Measurements from ENCODE around the gene MTHFD1L. TPM values are rescaled to one million over a fixed set of nuclear protein-coding genes. Genes with fewer than 3 reads are reported as not detected.

MTHFD1L gene
- total RNA-seq, 2 donors from 2014 or later: 4.1 to 12.2 TPM

- no peak for TF ChIP-seq CTCF (IDR thresholded peaks at IDR 0.05)
- Histone ChIP-seq H3K9me3 (no peaks in the 10 kb centered on the region), H3K27me3 (no peaks in the 10 kb centered on the region), H3K4me1 (peaks cover 0 to 12% of the 10 kb centered on the region in 2 donors), H3K27ac (no peak overlapping the region), H3K4me3 (no peak overlapping the region), H3K36me3 (no peaks in the 10 kb centered on the region)
- DNase-seq (ENCODE audit: low spot score): no peak
These were observed 8.7 kb downstream of the MTHFD1L start for GRCh38 chr6:150874179-150874578.

- no peak for TF ChIP-seq CTCF (IDR thresholded peaks at IDR 0.05)
These were observed 10.3 kb downstream of the MTHFD1L start for GRCh38 chr6:150875841-150876240.

GRCh38 chr6:150876598-150876997, 11.1 kb downstream of the MTHFD1L start:
- DNase-seq (ENCODE audit: low spot score): peak; percentile 75
- TF ChIP-seq CTCF (IDR thresholded peaks at IDR 0.05): peak in 1 of 2 donors; percentile 56
- Histone ChIP-seq H3K9me3 (no peaks in the 10 kb centered on the region), H3K4me1 (peaks cover 0 to 14% of the 10 kb centered on the region in 2 donors), H3K27me3 (no peaks in the 10 kb centered on the region), H3K27ac (peak overlapping the region; percentile 26 to 51), H3K36me3 (no peaks in the 10 kb centered on the region), H3K4me3 (no peak overlapping the region)

More at GRCh38 chr6:150875841-150876240, 10.3 kb downstream of the MTHFD1L start:
- no peaks in the 10 kb centered on the region for H3K9me3 ChIP-seq
- no peaks in the 10 kb centered on the region for H3K36me3 ChIP-seq
- H3K27me3 ChIP-seq: no peaks in the 10 kb centered on the region
- H3K4me3 ChIP-seq: no peak overlapping the region
- H3K4me1 ChIP-seq: peaks cover 0 to 12% of the 10 kb centered on the region in 2 donors
- no peak overlapping the region for H3K27ac ChIP-seq
- DNase-seq (ENCODE audit: low spot score): no peak

- DNase-seq (ENCODE audit: low spot score): no peak
- no peak overlapping the region for H3K4me3 ChIP-seq
- H3K27me3 ChIP-seq: no peaks in the 10 kb centered on the region
- H3K36me3 ChIP-seq: no peaks in the 10 kb centered on the region
- no peak for TF ChIP-seq CTCF (IDR thresholded peaks at IDR 0.05)
- H3K27ac ChIP-seq: no peak overlapping the region
- peaks cover 0 to 27% of the 10 kb centered on the region in 2 donors for H3K4me1 ChIP-seq
- H3K9me3 ChIP-seq: no peaks in the 10 kb centered on the region
These were observed 12.4 kb downstream of the MTHFD1L start for GRCh38 chr6:150877928-150878327.

- Histone ChIP-seq H3K27ac (peak overlapping the region in 1 of 2 donors; percentile 16), H3K9me3 (no peaks in the 10 kb centered on the region)
These were observed 13.1 kb downstream of the MTHFD1L start for GRCh38 chr6:150878347-150879213.

More at GRCh38 chr6:150878347-150879213, 13.1 kb downstream of the MTHFD1L start:
- Histone ChIP-seq H3K27me3 (no peaks in the 10 kb centered on the region), H3K36me3 (no peaks in the 10 kb centered on the region), H3K4me1 (peaks cover 0 to 30% of the 10 kb centered on the region in 2 donors), H3K4me3 (no peak overlapping the region)
- TF ChIP-seq CTCF (IDR thresholded peaks at IDR 0.05): no peak
- DNase-seq (ENCODE audit: low spot score): no peak

Data from right atrium auricular region (tissue), 2 donors.